Heart right ventricle (tissue), 16 donors: ENCODE measurements around the gene CD68. TPM values are rescaled to one million over a fixed set of nuclear protein-coding genes. Genes with fewer than 3 reads are reported as not detected.

Source experiments
- ATAC-seq, 8 donors: fragments of 200-7000 bp; cut with Tn5 transposase; one replicate each; pipeline ENCODE4 v1.9.1; 2020; ENCODE audit warnings: mild to moderate bottlenecking in 8 of 8, moderate library complexity in 8 of 8, moderate number of reproducible peaks in 1 of 8
- DNase-seq, 2 donors: peaks; one replicate each; pipeline ENCODE4 v3.0.0-alpha.2; 2020
- H3K27ac ChIP-seq, 10 donors: fragments of 200-600 bp; sonication (generic) in 2 of 10; one replicate each; pipeline versions ENCODE4 v1.5.0 to v1.8.0; 2020 to 2022; ENCODE audit warnings: mild to moderate bottlenecking in 3 of 10
- H3K27me3 ChIP-seq, 7 donors: fragments of 200-600 bp; one replicate each; pipeline ENCODE4 v1.8.0; 2021 to 2022; ENCODE audit warnings: mild to moderate bottlenecking in 2 of 7
- H3K36me3 ChIP-seq, 9 donors: fragments of 200-600 bp; sonication (generic) in 1 of 9; one replicate each; pipeline versions ENCODE4 v1.5.0 to v1.8.0; 2020 to 2022; ENCODE audit warnings: mild to moderate bottlenecking in 2 of 9
- H3K4me1 ChIP-seq, 9 donors: fragments of 200-600 bp; sonication (generic) in 1 of 9; one replicate each; pipeline versions ENCODE4 v1.5.0 to v1.8.0; 2020 to 2022; ENCODE audit warnings: mild to moderate bottlenecking in 4 of 9
- H3K4me3 ChIP-seq, 10 donors: fragments of 200-600 bp; sonication (generic) in 2 of 10; one replicate each; pipeline versions ENCODE4 v1.5.0 to v1.8.0; 2020 to 2022; ENCODE audit warnings: mild to moderate bottlenecking in 7 of 10, moderate library complexity in 2 of 10
- H3K9me3 ChIP-seq, 11 donors: fragments of 200-600 bp in 10 of 11; sonication (generic) in 2 of 11; one replicate each; pipeline versions ENCODE4 v1.5.0 to v1.8.0; 2013 to 2022; ENCODE audit warnings: mild to moderate bottlenecking in 2 of 11, control low read depth in 1 of 11, moderate library complexity in 1 of 11
- CTCF ChIP-seq, 9 donors: fragments of 200-600 bp; sonication (generic) in 2 of 9; IDR thresholded peaks; one replicate each; pipeline versions ENCODE4 v1.5.0 to v1.8.0; 2021 to 2022; ENCODE audit warnings: antibody characterized with exemption in 9 of 9, mild to moderate bottlenecking in 5 of 9, moderate library complexity in 1 of 9
- WGBS, 2 donors: extraction: QIAGEN DNeasy Blood & Tissue Kit; methylation state at CpG; one replicate each; pipeline ENCODE4 v1.1.7; 2013; ENCODE audit warnings: inconsistent platforms in 1 of 2; 5-methylcytosine and 5-hydroxymethylcytosine counted together
- intact Hi-C, 10 donors: fragments of 100-400 bp; cut with DNase I; formaldehyde crosslinking; loops; one replicate each; pipeline versions ENCODE4 v1.11.1 to v1.14.2; 2022
- polyA plus RNA-seq, 2 donors: library from polyadenylated mRNA; stranded (reverse); fragments of 200-250 nt; gene quantifications; one replicate each; pipeline ENCODE4 v1.2.3, GENCODE V29; 2013
- total RNA-seq, 10 donors: library from RNA; stranded (reverse); fragmentation: NEBNext Ultra II Directional in 3 of 10; extraction: Animal tissue kit (Norgen Biotek cat#: 25700) in 3 of 10; gene quantifications; one replicate each; pipeline versions ENCODE4 v1.2.1 to v1.2.4, GENCODE V29; 2021 to 2023
- donor health status: Arrhythmogenic right ventricular cardiomyopathy.
- donor health status: ischemic (EF 13 %, LVEDD 7.1; RV severe dilation, severe dysfunction).
- donor health status: healthy with polysubstance abuse.
- donor health status: DM: no; HTN: yes; CAD: no.
- donor health status: DM: no; HTN: no; CAD: no.
- donor health status: ischemic (EF 25% LVEDD 6.9; RV normal size, moderate dysfunction).
- donor health status: ischemic (EF 25% LVEDD 5.7; RV mildly dilated, moderate dysfunction).
- donor health status: healthy.
- donor health status: DM: yes; HTN: yes; CAD: no.
- donor health status: Ischemic cardiomyopathy.
- donor health status: ischemic (EF 35%, LVEDD 5.7; RV mildly dilated, moderate dysfunction).
- donor health status: nonischemic (EF 11% LVEDD 7.7; RV severe dilation, severe dysfunction).
- donor health status: DM: yes; HTN: yes; CAD: no.
- donor health status: PGD.
- donor health status: ischemic (EF 29% LVEDD 5.4; RV normal size, mild dysfunction).
- donor health status: nonischemic (EF 23%, LVEDD 6.1; RV moderate dilation, normal function).

CD68 gene
- total and polyA plus RNA-seq, 12 donors = 4.7 to 128 (median 16.1) TPM

- Histone ChIP-seq H3K27me3 (no peaks in the 10 kb centered on the region), H3K27ac (peak overlapping the region; percentile 82 to 99 (median 94)), H3K9me3 (no peaks in the 10 kb centered on the region), H3K4me3 (peak overlapping the region in 9 of 10 donors; percentile 12 to 97 (median 44)), H3K4me1 (peaks cover 35 to 82% (median 53%) of the 10 kb centered on the region in 9 donors), H3K36me3 (peaks cover 0 to 24% (median 0%) of the 10 kb centered on the region in 9 donors)
- 11 to 18% methylated on average over 21 of the region's 21 CpGs for WGBS, 2 donors
- TF ChIP-seq CTCF (IDR thresholded peaks at IDR 0.05) = peak in 1 of 9 donors; percentile 33
- intact Hi-C loops = loop anchor here in 6 of 10 donors (2.0 to 10.0 kb wide), 6 partner anchors 43 to 123 kb away; partner anchors contain the start of genes FGF11 (in 2 of the 6), TMEM102 (in 2 of the 6) and POLR2A (in 1 of the 6)
- DNase-seq = peak; percentile 87 to 88
- peak; percentile 55 to 81 (median 69) for ATAC-seq
Measured at GRCh38 chr17:7557775-7558543, 21.5 kb upstream of the CD68 start.

GRCh38 chr17:7558544-7559319, 20.7 kb upstream of the CD68 start, which contains the start of gene TNFSF13:
TSS of gene TNFSF13 (plus strand) at chr17:7558750. CDS start at chr17:7559040, 290 bp downstream.
- peak; percentile 7 to 39 (median 24) for ATAC-seq
- TF ChIP-seq CTCF (IDR thresholded peaks at IDR 0.05) = no peak
- peaks cover 41 to 83% (median 61%) of the 10 kb centered on the region in 9 donors for H3K4me1 ChIP-seq
- 46 to 59% methylated on average over 16 of the region's 16 CpGs for WGBS, 2 donors
- H3K27me3 ChIP-seq = no peaks in the 10 kb centered on the region
- DNase-seq = peak in 1 of 2 donors; percentile 68
- no peaks in the 10 kb centered on the region for H3K9me3 ChIP-seq
- intact Hi-C loops = loop anchor here in 4 of 10 donors (2.0 to 10.0 kb wide), 5 partner anchors 44 to 124 kb away; partner anchors contain the start of genes FGF11 (in 2 of the 4), TMEM102 (in 2 of the 4) and POLR2A (in 1 of the 4)
- peak within 1 kb of the TSS; percentile 0 to 97 (median 42) for H3K4me3 ChIP-seq
- H3K36me3 ChIP-seq = peaks cover 0 to 26% (median 6%) of the 10 kb centered on the region in 9 donors
- H3K27ac ChIP-seq = peak within 1 kb of the TSS; percentile 82 to 99 (median 94)

GRCh38 chr17:7559320-7560171, 19.9 kb upstream of the CD68 start:
- DNase-seq = no peak
- TF ChIP-seq CTCF (IDR thresholded peaks at IDR 0.05) = no peak
- Histone ChIP-seq H3K4me1 (peaks cover 41 to 82% (median 69%) of the 10 kb centered on the region in 9 donors), H3K36me3 (peaks cover 0 to 29% (median 12%) of the 10 kb centered on the region in 9 donors), H3K4me3 (peak overlapping the region; percentile 0 to 100 (median 93)), H3K27ac (peak overlapping the region; percentile 85 to 99 (median 94)), H3K27me3 (no peaks in the 10 kb centered on the region), H3K9me3 (no peaks in the 10 kb centered on the region)
- intact Hi-C loops = loop anchor here (2.0 to 10.0 kb wide), 14 partner anchors 37 to 305 kb away; partner anchors contain the start of genes FGF11 (in 4 of the 10), KCTD11 (in 4 of the 10), TMEM102 (in 4 of the 10) and POLR2A (in 3 of the 10)
- ATAC-seq = no peak
- WGBS, 2 donors = 77 to 86% methylated on average over 18 of the region's 18 CpGs
